Activated CD4-positive, CD25-positive, alpha-beta regulatory T cell treated with anti-CD3 and anti-CD28 coated beads, Interleukin-2, amount 50 U/mL, for 72 hours (primary cell): ENCODE measurements around the gene MYBPHL.
A peak's percentile ranks its signal among the peaks of the same experiment; 100 is the strongest.

Experiments used
- DNase-seq: peaks from one replicate; pipeline ENCODE4 v3.0.0; 2021

MYBPHL gene

GRCh38 chr1:109277434-109278204 lies 29.2 kb downstream of the MYBPHL start:
- DNase-seq = peak; percentile 78

- no peak for DNase-seq
These were observed 31.0 kb downstream of the MYBPHL start for GRCh38 chr1:109275706-109276345.

GRCh38 chr1:109274533-109275476 lies 32.0 kb downstream of the MYBPHL start:
- DNase-seq = no peak

- no peak for DNase-seq
These were observed 33.1 kb downstream of the MYBPHL start for GRCh38 chr1:109273570-109274288.

GRCh38 chr1:109272831-109273547 lies 33.8 kb downstream of the MYBPHL start:
- no peak for DNase-seq

- no peak for DNase-seq
These were observed 34.6 kb downstream of the MYBPHL start for GRCh38 chr1:109272021-109272799.

GRCh38 chr1:109271458-109271857 lies 35.4 kb downstream of the MYBPHL start:
- no peak for DNase-seq

GRCh38 chr1:109270623-109271317 lies 36.0 kb downstream of the MYBPHL start:
- no peak for DNase-seq

GRCh38 chr1:109269981-109270622 lies 36.7 kb downstream of the MYBPHL start:
- DNase-seq = no peak

GRCh38 chr1:109269212-109269980 lies 37.4 kb downstream of the MYBPHL start:
- DNase-seq = no peak

- no peak for DNase-seq
These were observed 38.2 kb downstream of the MYBPHL start for GRCh38 chr1:109268431-109269211.

- no peak for DNase-seq
These were observed 39.0 kb downstream of the MYBPHL start for GRCh38 chr1:109267743-109268300.

GRCh38 chr1:109266965-109267364 lies 39.8 kb downstream of the MYBPHL start:
- DNase-seq = no peak

GRCh38 chr1:109265741-109266330 lies 41.0 kb downstream of the MYBPHL start:
- no peak for DNase-seq

GRCh38 chr1:109265016-109265415 lies 41.8 kb downstream of the MYBPHL start:
- DNase-seq = no peak

- no peak for DNase-seq
These were observed 42.4 kb downstream of the MYBPHL start for GRCh38 chr1:109264379-109264755.

GRCh38 chr1:109263597-109264378 lies 43.0 kb downstream of the MYBPHL start:
- DNase-seq = peak; percentile 86
